Cardiac muscle cell (in vitro differentiated cells and primary cell): ENCODE data around the gene TAS2R60. TPM values are rescaled to one million over a fixed set of nuclear protein-coding genes. Genes with fewer than 3 reads are reported as not detected.
"Not testable (repeated sequence)": the region's sequence is repeated elsewhere in the genome, so short reads cannot be mapped to it uniquely, and the experiment has no call there.

Experiments used
- DNase-seq, 2 donors: peaks; one replicate each; pipeline versions ENCODE4 v3.0.0 to v3.0.0-alpha.2; 2010 to 2017; ENCODE audit warnings: low read depth in 1 of 2, low spot score in 1 of 2
- H3K27ac ChIP-seq: fragments of 200-600 bp; sonication (generic); 2 replicates; pipeline ENCODE4 v1.5.1; 2016
- H3K27me3 ChIP-seq: fragments of 200-600 bp; sonication (generic); 2 replicates; pipeline ENCODE4 v1.6.0; 2016; ENCODE audit warnings: control low read depth
- H3K36me3 ChIP-seq: fragments of 200-600 bp; sonication (generic); 2 replicates; pipeline ENCODE4 v1.5.1; 2016; ENCODE audit warnings: control low read depth
- H3K4me1 ChIP-seq: fragments of 200-600 bp; sonication (generic); 2 replicates; pipeline ENCODE4 v1.8.1; 2017; ENCODE audit warnings: low read depth, mild to moderate bottlenecking, mixed run types
- H3K4me3 ChIP-seq: fragments of 200-600 bp; sonication (generic); 2 replicates; pipeline ENCODE4 v1.5.1; 2016; ENCODE audit warnings: mild to moderate bottlenecking
- H3K9me3 ChIP-seq: fragments of 200-600 bp; sonication (generic); 2 replicates; pipeline ENCODE4 v1.5.1; 2017; ENCODE audit warnings: low read depth, mild to moderate bottlenecking, control low read depth
- polyA plus RNA-seq: library from polyadenylated mRNA; unstranded; fragments of >200 nt; fragmentation: Nextera tagmentation; extraction: Ambion mirVana; gene quantifications from 2 replicates; pipeline ENCODE4 v1.2.1, GENCODE V29; 2016
- total RNA-seq: library from RNA; depleted of rRNA; stranded (reverse); fragments of >200 nt; gene quantifications from 2 replicates; pipeline ENCODE4 v1.2.3, GENCODE V29; 2016
- TF ChIP-seq, protein P1 (sequence below): IDR thresholded peaks from 2 replicates; pipeline ENCODE4 v1.5.1; 2012; ENCODE audit warnings: low read depth, mild to moderate bottlenecking, low read length

TAS2R60 gene
- total and polyA plus RNA-seq, 2 experiments from 2014 or later, result not detected

DNA sequence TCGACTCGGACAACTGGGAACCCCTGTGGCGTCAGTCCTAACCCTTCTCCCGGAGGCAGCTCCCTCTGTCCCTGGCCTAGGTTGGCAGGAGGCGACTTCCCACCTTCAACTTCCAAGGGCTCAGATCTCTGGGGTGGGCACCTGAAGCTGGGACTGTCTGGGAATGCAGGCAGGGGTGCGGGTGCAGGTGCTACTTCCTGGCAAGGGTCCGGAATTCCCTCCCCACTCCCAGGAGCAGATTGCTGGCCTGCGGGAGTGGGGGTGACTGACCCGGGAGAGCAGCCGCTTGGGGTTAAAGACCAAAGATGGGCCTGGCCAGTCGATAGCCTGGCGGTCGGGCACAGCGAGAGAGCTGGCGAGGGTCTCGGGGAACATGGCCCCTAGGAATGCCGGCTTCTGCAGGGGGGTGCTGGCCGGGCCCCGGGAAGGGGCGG is 35.0 kb upstream of the TAS2R60 start:
- no peak for DNase-seq
- Histone ChIP-seq H3K4me1 (peaks cover 8% of the 10 kb centered on the region), H3K4me3 (peak overlapping the region; percentile 24), H3K27ac (no peak overlapping the region), H3K9me3 (no peaks in the 10 kb centered on the region), H3K36me3 (no peaks in the 10 kb centered on the region), H3K27me3 (peaks cover 13% of the 10 kb centered on the region)
- TF ChIP-seq, protein P1, sequence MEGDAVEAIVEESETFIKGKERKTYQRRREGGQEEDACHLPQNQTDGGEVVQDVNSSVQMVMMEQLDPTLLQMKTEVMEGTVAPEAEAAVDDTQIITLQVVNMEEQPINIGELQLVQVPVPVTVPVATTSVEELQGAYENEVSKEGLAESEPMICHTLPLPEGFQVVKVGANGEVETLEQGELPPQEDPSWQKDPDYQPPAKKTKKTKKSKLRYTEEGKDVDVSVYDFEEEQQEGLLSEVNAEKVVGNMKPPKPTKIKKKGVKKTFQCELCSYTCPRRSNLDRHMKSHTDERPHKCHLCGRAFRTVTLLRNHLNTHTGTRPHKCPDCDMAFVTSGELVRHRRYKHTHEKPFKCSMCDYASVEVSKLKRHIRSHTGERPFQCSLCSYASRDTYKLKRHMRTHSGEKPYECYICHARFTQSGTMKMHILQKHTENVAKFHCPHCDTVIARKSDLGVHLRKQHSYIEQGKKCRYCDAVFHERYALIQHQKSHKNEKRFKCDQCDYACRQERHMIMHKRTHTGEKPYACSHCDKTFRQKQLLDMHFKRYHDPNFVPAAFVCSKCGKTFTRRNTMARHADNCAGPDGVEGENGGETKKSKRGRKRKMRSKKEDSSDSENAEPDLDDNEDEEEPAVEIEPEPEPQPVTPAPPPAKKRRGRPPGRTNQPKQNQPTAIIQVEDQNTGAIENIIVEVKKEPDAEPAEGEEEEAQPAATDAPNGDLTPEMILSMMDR, result no peak

DNA sequence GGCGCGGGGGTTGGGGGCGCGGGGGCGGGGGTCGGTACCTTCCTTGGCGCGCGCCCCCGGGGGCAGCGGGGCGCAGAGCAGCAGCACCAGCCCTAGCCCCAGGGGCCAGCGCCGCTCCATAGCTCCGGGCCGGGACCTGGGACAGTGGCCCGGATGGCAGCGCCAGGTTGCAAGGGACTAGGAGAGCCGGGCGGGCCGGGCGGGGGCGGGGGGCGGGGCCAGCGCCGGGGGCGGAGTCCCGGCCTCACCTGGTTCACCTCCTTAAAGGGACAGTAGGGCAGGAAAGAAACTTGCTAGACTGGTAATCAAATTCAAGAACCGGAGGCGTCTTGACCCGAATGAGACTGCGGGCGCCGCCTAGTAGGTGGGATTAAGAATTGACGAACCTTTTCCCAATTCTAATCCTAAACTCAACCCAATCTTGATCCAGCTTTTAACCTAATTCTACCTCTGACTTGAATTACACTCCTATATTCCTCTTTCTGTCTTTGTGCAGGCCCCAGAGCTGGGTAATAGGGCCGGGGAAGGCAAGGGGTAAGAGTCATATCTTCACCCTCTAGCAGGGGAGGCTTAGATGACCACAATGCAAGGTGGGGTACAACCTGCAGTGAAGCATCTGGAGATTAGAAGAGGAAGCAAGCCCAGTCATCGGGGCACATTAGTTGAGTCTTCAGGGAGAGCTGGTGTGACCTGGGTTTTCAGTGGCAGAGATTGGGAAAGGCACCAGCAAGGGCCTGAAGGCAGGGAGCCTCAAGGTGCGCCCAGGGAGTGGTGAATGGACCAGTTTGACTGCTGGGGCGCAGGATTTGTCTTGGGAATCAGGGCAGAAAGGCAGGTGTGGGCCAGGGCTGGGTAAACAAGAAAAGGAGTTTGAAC is 34.3 kb upstream of the TAS2R60 start, which contains the start of gene EPHA1:
EPHA1 (minus strand) TSS at position 171 of the 876 bp plus-strand sequence; CDS start at position 120, 51 bp downstream.
- peaks cover 8% of the 10 kb centered on the region for H3K4me1 ChIP-seq
- DNase-seq, result peak in 1 of 2 donors; percentile 30
- no peak within 1 kb of the TSS for H3K27ac ChIP-seq
- H3K36me3 ChIP-seq, result no peaks in the 10 kb centered on the region
- peaks cover 13% of the 10 kb centered on the region for H3K27me3 ChIP-seq
- TF ChIP-seq, protein P1, result peak; percentile 40
- H3K9me3 ChIP-seq, result no peaks in the 10 kb centered on the region
- peak within 1 kb of the TSS; percentile 24 for H3K4me3 ChIP-seq

DNA sequence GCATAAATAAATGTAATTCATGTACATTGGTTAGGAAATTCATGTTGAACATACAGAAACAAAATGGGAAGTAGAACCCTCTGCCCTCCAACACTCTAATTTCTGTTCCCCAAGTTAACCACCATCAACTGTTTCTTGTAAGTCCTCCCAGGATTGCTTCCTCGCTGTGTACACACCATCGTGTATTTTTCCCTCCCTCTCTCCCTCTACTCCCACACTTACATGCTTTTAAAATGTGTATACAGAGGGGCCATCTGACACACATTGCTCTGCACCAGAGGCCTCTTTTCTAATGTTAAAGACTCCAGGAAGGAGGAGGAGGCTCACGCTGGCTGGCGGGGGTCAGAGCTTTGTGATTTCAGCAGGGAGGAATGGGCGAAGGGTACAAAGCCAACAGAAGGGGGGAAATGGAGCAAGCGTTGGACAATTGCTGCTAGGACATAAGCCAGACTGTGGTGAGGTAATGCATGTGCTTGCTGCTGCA is 32.7 kb upstream of the TAS2R60 start:
- no peaks in the 10 kb centered on the region for H3K9me3 ChIP-seq
- H3K4me3 ChIP-seq, result no peak overlapping the region
- TF ChIP-seq, protein P1, result no peak
- peaks cover 13% of the 10 kb centered on the region for H3K27me3 ChIP-seq
- no peaks in the 10 kb centered on the region for H3K36me3 ChIP-seq
- peak in 1 of 2 donors; percentile 82 for DNase-seq
- no peak overlapping the region for H3K27ac ChIP-seq
- peaks cover 8% of the 10 kb centered on the region for H3K4me1 ChIP-seq

DNA sequence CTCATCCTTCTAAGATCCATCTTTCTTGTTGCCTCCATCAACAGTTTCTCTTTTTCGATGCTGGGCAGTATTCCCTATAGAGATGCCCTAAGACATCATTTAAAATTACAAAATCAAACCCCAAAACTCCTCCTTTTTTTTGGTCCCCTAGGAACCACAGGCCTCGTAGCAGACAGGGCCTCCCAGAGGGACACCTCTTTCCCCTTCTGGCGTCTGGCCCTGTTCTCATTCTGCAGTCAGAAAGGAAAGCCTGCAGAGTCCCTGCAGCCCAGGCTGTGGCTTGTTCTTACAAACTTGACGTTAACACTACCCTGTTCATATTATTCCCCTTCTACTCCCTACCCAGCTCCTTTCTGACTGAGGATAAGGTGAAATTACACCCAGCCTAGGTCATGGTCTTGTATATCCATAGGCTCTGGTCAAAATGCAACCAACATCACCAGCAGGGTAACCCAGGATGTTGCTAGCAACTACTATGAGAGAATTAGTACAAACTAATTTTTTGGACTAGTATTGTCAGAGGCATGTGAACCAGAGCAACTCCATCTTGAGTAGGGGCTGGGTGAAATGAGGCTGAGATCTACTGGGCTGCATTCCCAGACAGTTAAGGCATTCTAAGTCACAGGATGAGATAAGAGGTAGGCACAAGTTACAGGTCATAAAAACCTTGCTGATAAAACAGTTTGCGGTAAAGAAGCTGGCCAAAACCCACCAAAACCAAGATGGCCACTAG is 31.1 kb upstream of the TAS2R60 start:
- Histone ChIP-seq H3K36me3 (no peaks in the 10 kb centered on the region), H3K27me3 (peaks cover 13% of the 10 kb centered on the region), H3K4me1 (peaks cover 8% of the 10 kb centered on the region), H3K4me3 (no peak overlapping the region), H3K27ac (no peak overlapping the region), H3K9me3 (no peaks in the 10 kb centered on the region)
- no peak for DNase-seq
- TF ChIP-seq, protein P1, result no peak

DNA sequence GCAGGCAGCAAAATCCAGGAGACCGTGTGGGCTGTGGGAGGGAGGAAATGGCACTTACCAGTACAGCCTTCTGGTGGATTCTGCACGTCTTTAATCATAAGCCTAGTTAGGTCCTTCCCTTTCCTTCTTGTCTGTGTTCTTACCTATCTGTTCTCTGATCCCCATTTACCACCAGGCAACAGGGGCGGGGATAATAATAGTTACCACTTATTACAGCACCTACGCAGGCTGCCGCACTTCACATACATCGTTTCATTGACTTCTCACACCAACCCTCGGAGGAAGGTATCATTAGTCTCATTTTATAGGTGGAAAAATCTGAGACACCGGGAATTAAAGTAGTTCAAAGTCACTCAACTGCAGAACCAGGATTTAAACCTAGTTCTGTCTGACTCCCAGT is 30.1 kb upstream of the TAS2R60 start:
- TF ChIP-seq, protein P1, result no peak
- no peak overlapping the region for H3K27ac ChIP-seq
- H3K4me1 ChIP-seq, result peaks cover 8% of the 10 kb centered on the region
- no peak for DNase-seq
- H3K4me3 ChIP-seq, result no peak overlapping the region
- no peaks in the 10 kb centered on the region for H3K36me3 ChIP-seq
- H3K9me3 ChIP-seq, result no peaks in the 10 kb centered on the region
- H3K27me3 ChIP-seq, result peaks cover 13% of the 10 kb centered on the region

DNA sequence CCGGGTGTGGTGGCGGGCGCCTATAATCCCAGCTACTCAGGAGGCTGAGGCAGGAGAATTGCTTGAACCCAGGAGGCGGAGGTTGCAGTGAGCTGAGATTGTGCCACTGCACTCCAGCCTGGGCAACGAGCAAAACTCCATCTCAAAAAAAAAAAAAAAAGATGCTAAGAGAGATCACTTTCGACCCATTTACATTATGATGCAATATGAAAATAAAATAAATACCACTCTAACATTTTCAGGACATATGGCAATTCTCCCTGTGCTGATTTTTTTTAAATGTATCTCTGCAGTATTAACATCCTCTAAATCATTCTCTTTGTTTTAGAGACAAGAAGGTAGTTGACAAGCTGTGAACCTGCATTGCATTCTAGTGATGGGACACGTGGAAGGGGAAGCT is 28.0 kb upstream of the TAS2R60 start:
- H3K9me3 ChIP-seq, H3K36me3 ChIP-seq, H3K27me3 ChIP-seq, H3K4me3 ChIP-seq, DNase-seq, H3K4me1 ChIP-seq, H3K27ac ChIP-seq: not testable (repeated sequence)
